ENCODE measurements around the gene ATP13A4. TPM values are rescaled to one million over a fixed set of nuclear protein-coding genes. Genes with fewer than 3 reads are reported as not detected.

The ATP13A4 gene
- total RNA-seq, 1 donor from 2014 or later: not detected

DNA sequence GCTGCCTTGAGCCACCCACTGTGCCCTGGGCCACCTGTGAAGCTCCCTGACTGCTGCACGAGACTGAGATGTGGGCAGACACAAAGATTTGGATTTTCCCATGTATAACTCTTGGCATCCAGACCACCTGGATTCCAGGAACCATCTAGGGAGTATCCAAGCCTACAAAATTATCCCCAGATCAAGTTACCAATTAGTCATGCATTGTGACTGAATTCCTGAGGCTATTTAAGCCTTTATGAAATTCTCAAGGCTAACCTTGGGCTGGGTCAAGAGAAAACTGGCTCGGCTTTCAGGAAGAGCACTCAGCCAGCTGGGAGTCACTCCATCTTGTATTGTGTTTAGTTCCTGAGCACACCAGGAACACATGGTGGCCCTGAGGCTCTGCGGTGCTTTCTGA lies 162.8 kb downstream of the ATP13A4 start:
- no peaks in the 10 kb centered on the region for H3K36me3 ChIP-seq
- intact Hi-C loops (cut with DNase I): no loop called here
- H3K27me3 ChIP-seq: no peaks in the 10 kb centered on the region
- no peak for DNase-seq (ENCODE audit: low spot score in 2 of 2)
- H3K4me1 ChIP-seq: no peaks in the 10 kb centered on the region
- H3K27ac ChIP-seq: no peak overlapping the region
- H3K4me3 ChIP-seq: no peak overlapping the region
- TF ChIP-seq CTCF (IDR thresholded peaks at IDR 0.05): no peak
- no peaks in the 10 kb centered on the region for H3K9me3 ChIP-seq

GRCh38 chr3:193389335-193389734 lies 165.4 kb downstream of the ATP13A4 start:
- DNase-seq (ENCODE audit: low spot score in 2 of 2): no peak
- no peaks in the 10 kb centered on the region for H3K27me3 ChIP-seq
- no peaks in the 10 kb centered on the region for H3K9me3 ChIP-seq
- no peak overlapping the region for H3K27ac ChIP-seq
- H3K4me3 ChIP-seq: no peak overlapping the region
- H3K36me3 ChIP-seq: no peaks in the 10 kb centered on the region
- intact Hi-C loops (cut with DNase I): no loop called here
- H3K4me1 ChIP-seq: no peaks in the 10 kb centered on the region
- no peak for TF ChIP-seq CTCF (IDR thresholded peaks at IDR 0.05)

DNA sequence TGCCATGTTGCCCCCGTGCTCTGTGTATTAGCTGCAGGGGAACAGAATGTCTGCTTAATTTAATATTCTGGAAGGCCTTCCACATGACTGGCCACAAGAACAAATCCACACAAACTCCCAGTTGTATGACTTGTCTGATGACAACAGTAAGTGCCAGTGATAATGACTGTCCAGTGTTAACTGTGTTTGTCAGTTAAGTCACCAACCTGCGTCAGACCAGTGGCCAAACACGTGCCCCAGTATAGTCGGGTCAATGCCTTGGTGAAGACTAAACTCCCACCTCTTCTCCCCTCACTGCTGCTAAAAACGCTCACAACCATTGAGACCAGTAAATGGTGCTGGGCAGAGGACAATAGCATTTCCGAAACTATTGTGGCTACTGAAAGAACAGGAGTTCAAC lies 166.3 kb downstream of the ATP13A4 start:
- no peaks in the 10 kb centered on the region for H3K36me3 ChIP-seq
- no peaks in the 10 kb centered on the region for H3K9me3 ChIP-seq
- no peak for TF ChIP-seq CTCF (IDR thresholded peaks at IDR 0.05)
- H3K4me1 ChIP-seq: no peaks in the 10 kb centered on the region
- no peaks in the 10 kb centered on the region for H3K27me3 ChIP-seq
- H3K27ac ChIP-seq: no peak overlapping the region
- no peak overlapping the region for H3K4me3 ChIP-seq
- intact Hi-C loops (cut with DNase I): no loop called here
- DNase-seq (ENCODE audit: low spot score in 2 of 2): no peak

- Histone ChIP-seq H3K4me3 (no peak overlapping the region), H3K36me3 (no peaks in the 10 kb centered on the region), H3K4me1 (no peaks in the 10 kb centered on the region), H3K27me3 (no peaks in the 10 kb centered on the region), H3K27ac (no peak overlapping the region), H3K9me3 (no peaks in the 10 kb centered on the region)
- intact Hi-C loops (cut with DNase I): no loop called here
- no peak for DNase-seq (ENCODE audit: low spot score in 2 of 2)
- TF ChIP-seq CTCF (IDR thresholded peaks at IDR 0.05): no peak
These were observed 167.1 kb downstream of the ATP13A4 start for GRCh38 chr3:193387596-193387995.

DNA sequence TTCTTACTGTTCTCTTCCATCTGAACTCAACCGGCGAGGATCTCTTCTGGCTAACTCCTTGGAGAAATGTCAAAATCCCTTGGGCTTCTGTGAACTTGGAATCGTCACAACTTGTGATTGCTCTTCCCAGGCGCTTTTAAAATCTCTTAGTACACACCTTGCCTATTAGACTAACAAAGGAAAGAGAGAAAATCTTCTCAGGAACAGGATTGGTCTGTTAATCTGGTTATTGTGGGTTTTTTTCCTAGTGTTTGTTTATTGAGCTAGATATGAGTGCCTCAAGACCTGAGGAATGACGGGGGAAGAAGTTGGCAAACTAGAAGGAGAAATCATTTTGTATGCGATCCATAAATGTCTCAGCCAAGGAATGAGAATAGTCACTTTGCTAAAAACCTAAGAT lies 176.0 kb downstream of the ATP13A4 start, which contains the start of gene ATP13A5:
Gene ATP13A5, minus strand, starts transcription at position 48 of the 400 bp plus-strand sequence. Its CDS starts 28 bp downstream, at position 20.
- H3K9me3 ChIP-seq: no peaks in the 10 kb centered on the region
- DNase-seq (ENCODE audit: low spot score in 2 of 2): no peak
- no peak within 1 kb of the TSS for H3K4me3 ChIP-seq
- no peaks in the 10 kb centered on the region for H3K36me3 ChIP-seq
- H3K27ac ChIP-seq: no peak within 1 kb of the TSS
- no peaks in the 10 kb centered on the region for H3K4me1 ChIP-seq
- TF ChIP-seq CTCF (IDR thresholded peaks at IDR 0.05): no peak
- H3K27me3 ChIP-seq: no peaks in the 10 kb centered on the region
- intact Hi-C loops (cut with DNase I): no loop called here

DNA sequence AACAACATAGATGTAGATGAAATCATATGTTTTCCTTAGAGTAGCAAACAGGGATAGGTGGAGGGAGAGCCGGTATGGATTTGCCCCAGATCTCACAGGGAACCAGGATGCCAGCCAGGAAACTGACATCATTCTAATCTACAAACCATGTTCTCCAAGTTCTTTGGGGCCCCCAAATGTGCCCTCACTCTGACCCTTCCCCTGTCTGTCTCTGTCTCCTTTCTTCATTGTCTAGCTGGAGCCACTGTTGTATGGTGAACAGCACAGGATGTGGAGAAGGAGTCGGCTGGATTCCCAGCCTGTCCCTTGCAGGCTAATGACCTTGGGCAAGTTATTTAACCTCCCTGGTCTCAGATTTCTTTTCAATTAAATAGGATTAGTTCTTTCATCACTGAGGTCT lies 177.1 kb downstream of the ATP13A4 start:
- TF ChIP-seq CTCF (IDR thresholded peaks at IDR 0.05): no peak
- no peaks in the 10 kb centered on the region for H3K36me3 ChIP-seq
- no peak overlapping the region for H3K4me3 ChIP-seq
- no peaks in the 10 kb centered on the region for H3K27me3 ChIP-seq
- H3K27ac ChIP-seq: no peak overlapping the region
- intact Hi-C loops (cut with DNase I): no loop called here
- H3K9me3 ChIP-seq: no peaks in the 10 kb centered on the region
- DNase-seq (ENCODE audit: low spot score in 2 of 2): no peak
- H3K4me1 ChIP-seq: no peaks in the 10 kb centered on the region
